Measurements from ENCODE around the gene GIT2.

DNA sequence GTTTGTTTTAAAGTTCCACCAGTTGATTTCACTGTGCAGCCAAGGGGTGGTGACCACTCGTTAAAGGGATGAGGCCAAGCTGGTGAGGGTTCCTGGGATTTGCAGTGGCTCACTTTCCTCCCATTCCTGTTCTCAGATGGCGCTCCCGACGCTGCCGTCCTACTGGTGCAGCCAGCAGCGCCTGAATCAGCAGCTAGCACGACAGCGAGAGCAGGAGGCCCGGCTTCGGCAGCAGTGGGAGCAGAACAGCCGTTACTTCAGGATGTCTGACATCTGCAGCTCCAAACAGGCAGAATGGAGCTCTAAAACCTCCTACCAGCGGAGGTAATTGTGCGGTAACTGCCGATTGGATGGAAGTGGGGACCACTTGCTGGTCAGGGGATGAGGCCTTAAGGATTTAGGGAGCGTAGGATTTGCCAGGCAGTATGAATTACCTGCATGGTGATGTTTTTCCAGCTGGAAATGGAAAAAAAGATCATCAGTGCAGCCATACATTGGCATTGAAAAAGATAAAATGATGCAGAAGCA is 93.2 kb downstream of the GIT2 start:
- TF ChIP-seq, protein P1, sequence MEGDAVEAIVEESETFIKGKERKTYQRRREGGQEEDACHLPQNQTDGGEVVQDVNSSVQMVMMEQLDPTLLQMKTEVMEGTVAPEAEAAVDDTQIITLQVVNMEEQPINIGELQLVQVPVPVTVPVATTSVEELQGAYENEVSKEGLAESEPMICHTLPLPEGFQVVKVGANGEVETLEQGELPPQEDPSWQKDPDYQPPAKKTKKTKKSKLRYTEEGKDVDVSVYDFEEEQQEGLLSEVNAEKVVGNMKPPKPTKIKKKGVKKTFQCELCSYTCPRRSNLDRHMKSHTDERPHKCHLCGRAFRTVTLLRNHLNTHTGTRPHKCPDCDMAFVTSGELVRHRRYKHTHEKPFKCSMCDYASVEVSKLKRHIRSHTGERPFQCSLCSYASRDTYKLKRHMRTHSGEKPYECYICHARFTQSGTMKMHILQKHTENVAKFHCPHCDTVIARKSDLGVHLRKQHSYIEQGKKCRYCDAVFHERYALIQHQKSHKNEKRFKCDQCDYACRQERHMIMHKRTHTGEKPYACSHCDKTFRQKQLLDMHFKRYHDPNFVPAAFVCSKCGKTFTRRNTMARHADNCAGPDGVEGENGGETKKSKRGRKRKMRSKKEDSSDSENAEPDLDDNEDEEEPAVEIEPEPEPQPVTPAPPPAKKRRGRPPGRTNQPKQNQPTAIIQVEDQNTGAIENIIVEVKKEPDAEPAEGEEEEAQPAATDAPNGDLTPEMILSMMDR (IDR thresholded peaks at IDR 0.05): no peak
- no peak for TF ChIP-seq POLR2A (IDR thresholded peaks at IDR 0.05)

Measured in esophagus squamous epithelium (tissue), 4 donors.